PFSK-1 (cell line): Measurements from ENCODE around the gene GTPBP4.

ENCODE experiments used
- POLR2AphosphoS5 ChIP-seq: IDR thresholded peaks from 2 replicates; pipeline ENCODE4 v1.6.1; 2012; ENCODE audit warnings: low read depth, mild to moderate bottlenecking, control low read depth, low read length, moderate library complexity
- REST ChIP-seq, 2 experiments: IDR thresholded peaks; 2 replicates each; pipeline versions ENCODE4 v1.6.1 to v1.8.0; 2011 to 2012; ENCODE audit warnings: low read depth in 2 of 2, low read length in 2 of 2, control low read depth in 1 of 2, inconsistent platforms in 1 of 2, mild to moderate bottlenecking in 1 of 2, moderate library complexity in 1 of 2; ENCODE audit not compliant: insufficient read depth in 1 of 2
- SIN3A ChIP-seq: IDR thresholded peaks from 2 replicates; pipeline ENCODE4 v1.6.1; 2012; ENCODE audit warnings: mild to moderate bottlenecking, low read length, moderate library complexity, borderline replicate concordance; ENCODE audit not compliant: insufficient read depth
- TAF1 ChIP-seq: IDR thresholded peaks from 2 replicates; pipeline ENCODE4 v1.6.1; 2012; ENCODE audit warnings: low read length, control low read depth, borderline replicate concordance; ENCODE audit not compliant: insufficient read depth

- TF ChIP-seq SIN3A (no peak), REST (IDR thresholded peaks at IDR 0.05; ENCODE audit: insufficient read depth in 1 of 2, low read depth in 2 of 2, low read length in 2 of 2) (no peak), POLR2AphosphoS5 (no peak), TAF1 (no peak)
Observed at GRCh38 chr10:1019362-1019761, 31.1 kb downstream of the GTPBP4 start.
